Neural cell (in vitro differentiated cells): ENCODE data around the gene PFKP. TPM values are rescaled to one million over a fixed set of nuclear protein-coding genes. Genes with fewer than 3 reads are reported as not detected.

Experiments used
- H2AFZ ChIP-seq: fragments of 200-600, 300-800 bp; sonication (generic), shearing (Covaris generic); 2 replicates; pipeline ENCODE4 v1.6.0; 2014; ENCODE audit warnings: low read depth, mild to moderate bottlenecking, antibody characterized with exemption, low read length, moderate library complexity
- H3F3A ChIP-seq: fragments of 200-600 bp; shearing (Covaris generic); 2 replicates; pipeline ENCODE4 v1.6.1; 2016; ENCODE audit warnings: mild to moderate bottlenecking, moderate library complexity, mixed read lengths, antibody characterized with exemption, low read length; ENCODE audit not compliant: insufficient read depth, poor library complexity, severe bottlenecking
- H3K27ac ChIP-seq: fragments of 200-600, 300-800 bp; sonication (generic), shearing (Covaris generic); 2 replicates; pipeline ENCODE4 v1.5.1; 2014; ENCODE audit warnings: mild to moderate bottlenecking, low read length, moderate library complexity
- H3K27me3 ChIP-seq: fragments of 300-800, 200-600 bp; sonication (generic), shearing (Covaris generic); 2 replicates; pipeline ENCODE4 v1.6.0; 2014; ENCODE audit warnings: mild to moderate bottlenecking, low read depth, low read length, moderate library complexity; ENCODE audit not compliant: insufficient read depth
- H3K36me3 ChIP-seq: fragments of 300-800, 200-600 bp; sonication (generic), shearing (Covaris generic); 2 replicates; pipeline ENCODE4 v1.5.1; 2014; ENCODE audit warnings: mild to moderate bottlenecking, antibody characterized with exemption, low read length, moderate library complexity; ENCODE audit not compliant: insufficient read depth
- H3K4me2 ChIP-seq: fragments of 300-800, 200-600 bp; sonication (generic), shearing (Covaris generic); 2 replicates; pipeline ENCODE4 v1.6.0; 2014; ENCODE audit warnings: mild to moderate bottlenecking, low read length
- H3K4me3 ChIP-seq: fragments of 300-800, 200-600 bp; sonication (generic), shearing (Covaris generic); 2 replicates; pipeline ENCODE4 v1.5.1; 2014; ENCODE audit warnings: mild to moderate bottlenecking, low read length, moderate library complexity
- H3K79me2 ChIP-seq: fragments of 200-600 bp; shearing (Covaris generic); replicated peaks from 2 replicates; pipeline ENCODE4 v1.6.0; 2014; ENCODE audit warnings: mild to moderate bottlenecking, low read length, moderate library complexity; ENCODE audit not compliant: insufficient read depth
- H3K9ac ChIP-seq: fragments of 300-800, 200-600 bp; sonication (generic), shearing (Covaris generic); 2 replicates; pipeline ENCODE4 v1.6.1; 2016; ENCODE audit warnings: mild to moderate bottlenecking, low read length, mixed read lengths
- H3K9me2 ChIP-seq: fragments of 200-600 bp; shearing (Covaris generic); 2 replicates; pipeline ENCODE4 v1.6.1; 2016; ENCODE audit warnings: mild to moderate bottlenecking, low read length, mixed read lengths; ENCODE audit not compliant: insufficient read depth
- H3K9me3 ChIP-seq: fragments of 200-600, 300-800 bp; sonication (generic), shearing (Covaris generic); 2 replicates; pipeline ENCODE4 v1.6.1; 2016; ENCODE audit warnings: mild to moderate bottlenecking, mixed run types, low read length, moderate library complexity, mixed read lengths
- H4K20me1 ChIP-seq: fragments of 200-600 bp; shearing (Covaris generic); 2 replicates; pipeline ENCODE4 v1.6.1; 2016; ENCODE audit warnings: mild to moderate bottlenecking, mixed run types; ENCODE audit not compliant: insufficient read depth
- CTCF ChIP-seq: fragments of 450-650 bp; IDR thresholded peaks from 2 replicates; pipeline ENCODE4 v1.5.1; 2014; ENCODE audit warnings: antibody characterized with exemption, mild to moderate bottlenecking, moderate library complexity; ENCODE audit not compliant: poor library complexity, severe bottlenecking
- EP300 ChIP-seq: fragments of 450-650 bp; conservative IDR thresholded peaks from 2 replicates; pipeline ENCODE4 v1.6.1; 2014; ENCODE audit warnings: antibody characterized with exemption, mild to moderate bottlenecking, moderate library complexity; ENCODE audit not compliant: poor library complexity, severe bottlenecking
- EZH2 ChIP-seq: fragments of 200-600, 300-800 bp; shearing (Covaris generic), sonication (generic); IDR thresholded peaks from 2 replicates; pipeline ENCODE4 v1.6.1; 2014; ENCODE audit warnings: antibody characterized with exemption, low read length, borderline replicate concordance, mild to moderate bottlenecking; ENCODE audit not compliant: insufficient read depth, poor library complexity, severe bottlenecking
- MXI1 ChIP-seq: fragments of 450-650 bp; conservative IDR thresholded peaks from 2 replicates; pipeline ENCODE4 v1.6.1; 2014; ENCODE audit warnings: antibody characterized with exemption, mild to moderate bottlenecking; ENCODE audit not compliant: poor library complexity, severe bottlenecking
- POLR2AphosphoS5 ChIP-seq: IDR thresholded peaks from 2 replicates; pipeline ENCODE4 v1.6.1; 2012
- RAD21 ChIP-seq: fragments of 450-650 bp; conservative IDR thresholded peaks from 2 replicates; pipeline ENCODE4 v1.6.1; 2014; ENCODE audit warnings: antibody characterized with exemption, mild to moderate bottlenecking, moderate library complexity
- REST ChIP-seq: IDR thresholded peaks from 2 replicates; pipeline ENCODE4 v1.6.1; 2012; ENCODE audit warnings: borderline replicate concordance
- SMC3 ChIP-seq: fragments of 450-650 bp; conservative IDR thresholded peaks from 2 replicates; pipeline ENCODE4 v1.6.1; 2014; ENCODE audit warnings: antibody characterized with exemption, mild to moderate bottlenecking, moderate library complexity; ENCODE audit not compliant: poor library complexity
- TAF1 ChIP-seq: IDR thresholded peaks from 2 replicates; pipeline ENCODE4 v1.6.1; 2012; ENCODE audit warnings: low read depth
- polyA plus RNA-seq: library from polyadenylated mRNA; depleted of rRNA; stranded (reverse); fragments of >200 nt; gene quantifications from 2 replicates; pipeline ENCODE4 v1.2.3, GENCODE V29; 2014

The PFKP gene
- polyA plus RNA-seq, 1 donor from 2014 or later = 27.9 TPM

- Histone ChIP-seq H3K9ac (no peak overlapping the region), H2AFZ (no peak overlapping the region), H3K36me3 (no peaks in the 10 kb centered on the region), H3K27me3 (no peaks in the 10 kb centered on the region), H3K79me2 (no peaks in the 10 kb centered on the region), H3K4me2 (no peak overlapping the region), H3K9me2 (no peaks in the 10 kb centered on the region), H3K27ac (no peak overlapping the region), H3F3A (no peaks in the 10 kb centered on the region), H3K4me3 (no peak overlapping the region), H4K20me1 (no peaks in the 10 kb centered on the region), H3K9me3 (no peaks in the 10 kb centered on the region)
- no peak for TF ChIP-seq EP300
- no peak for TF ChIP-seq SMC3
- no peak for TF ChIP-seq TAF1
- TF ChIP-seq MXI1 = no peak
- no peak for TF ChIP-seq REST
- TF ChIP-seq RAD21 = no peak
- no peak for TF ChIP-seq CTCF
- TF ChIP-seq POLR2AphosphoS5 = no peak
- no peak for TF ChIP-seq EZH2
Observed at GRCh38 chr10:3042589-3042988, 24.8 kb upstream of the PFKP start.

- Histone ChIP-seq H3K4me2 (no peak overlapping the region), H3K9me3 (no peaks in the 10 kb centered on the region), H3K4me3 (no peak overlapping the region), H2AFZ (no peak overlapping the region), H3K9me2 (no peaks in the 10 kb centered on the region), H3F3A (no peaks in the 10 kb centered on the region), H4K20me1 (no peaks in the 10 kb centered on the region), H3K36me3 (no peaks in the 10 kb centered on the region), H3K27ac (no peak overlapping the region), H3K79me2 (no peaks in the 10 kb centered on the region), H3K9ac (no peak overlapping the region), H3K27me3 (no peaks in the 10 kb centered on the region)
- peak; percentile 93 for TF ChIP-seq CTCF
- peak; percentile 93 for TF ChIP-seq SMC3
- no peak for TF ChIP-seq TAF1
- TF ChIP-seq REST = no peak
- TF ChIP-seq POLR2AphosphoS5 = no peak
- TF ChIP-seq RAD21 = peak; percentile 98
- TF ChIP-seq MXI1 = no peak
- no peak for TF ChIP-seq EZH2
Observed at GRCh38 chr10:3043512-3044368, 23.6 kb upstream of the PFKP start.
